Esophagus squamous epithelium (tissue), 5 donors: ENCODE data around the gene HEATR1. TPM values are rescaled to one million over a fixed set of nuclear protein-coding genes. Genes with fewer than 3 reads are reported as not detected.
A peak's percentile ranks its signal among the peaks of the same experiment; 100 is the strongest.

Source experiments
- DNase-seq: peaks from one replicate; lab custom pipeline; 2025; lab: John Stamatoyannopoulos, UW
- H3K27ac ChIP-seq, 4 donors: fragments of 200-600 bp; sonication (generic); one replicate each; pipeline ENCODE4 v1.5.1; 2016 to 2019; ENCODE audit warnings: mild to moderate bottlenecking in 1 of 4
- H3K27me3 ChIP-seq, 4 donors: fragments of 200-600 bp; sonication (generic); 1 replicate in 3 of 4; 2 replicates in 1 of 4; pipeline versions ENCODE4 v1.5.1 to v1.6.0; 2017 to 2021; ENCODE audit warnings: antibody characterized with exemption in 1 of 4
- H3K36me3 ChIP-seq, 3 donors: fragments of 200-600 bp; sonication (generic); one replicate each; pipeline ENCODE4 v1.5.1; 2016 to 2019
- H3K4me1 ChIP-seq, 3 donors: fragments of 200-600 bp; sonication (generic); one replicate each; pipeline ENCODE4 v1.5.1; 2017 to 2019
- H3K4me3 ChIP-seq, 4 donors: fragments of 200-600 bp; sonication (generic); 1 replicate in 3 of 4; 2 replicates in 1 of 4; pipeline ENCODE4 v1.5.1; 2016 to 2019; ENCODE audit warnings: mild to moderate bottlenecking in 2 of 4, moderate library complexity in 1 of 4
- H3K9me3 ChIP-seq, 3 donors: fragments of 200-600 bp; sonication (generic); one replicate each; pipeline ENCODE4 v1.5.1; 2016 to 2019
- POLR2A ChIP-seq, 4 donors: fragments of 450-650 bp; IDR thresholded peaks; one replicate each; pipeline ENCODE4 v1.6.1; 2017; ENCODE audit warnings: antibody characterized with exemption in 4 of 4, mild to moderate bottlenecking in 4 of 4, moderate library complexity in 3 of 4
- WGBS, 2 donors: methylation state at CpG; one replicate each; pipeline ENCODE4 v1.1.5; 2018; 5-methylcytosine and 5-hydroxymethylcytosine counted together
- intact Hi-C: fragments of 100-400 bp; cut with DNase I; formaldehyde crosslinking; loops from one replicate; pipeline ENCODE4 v1.15.0; 2022
- total RNA-seq, 4 donors: library from RNA; depleted of rRNA; stranded (reverse); fragments of >200 nt; gene quantifications; one replicate each; pipeline ENCODE4 v1.1.0, GENCODE V29; 2016
- TF ChIP-seq, protein P1 (sequence below), 6 experiments: fragments of 450-650 bp in 4 of 6; fragments of 200-600 bp in 2 of 6; sonication (generic) in 2 of 6; IDR thresholded peaks; one replicate each; pipeline ENCODE4 v1.5.1; 2016 to 2019; ENCODE audit warnings: antibody characterized with exemption in 6 of 6, mild to moderate bottlenecking in 4 of 6, moderate library complexity in 4 of 6
- donor health status: DM: yes; HTN: yes; CAD: no.

Gene HEATR1
- total RNA-seq, 4 donors from 2014 or later: 12.4 to 38.9 (median 23.9) TPM

DNA sequence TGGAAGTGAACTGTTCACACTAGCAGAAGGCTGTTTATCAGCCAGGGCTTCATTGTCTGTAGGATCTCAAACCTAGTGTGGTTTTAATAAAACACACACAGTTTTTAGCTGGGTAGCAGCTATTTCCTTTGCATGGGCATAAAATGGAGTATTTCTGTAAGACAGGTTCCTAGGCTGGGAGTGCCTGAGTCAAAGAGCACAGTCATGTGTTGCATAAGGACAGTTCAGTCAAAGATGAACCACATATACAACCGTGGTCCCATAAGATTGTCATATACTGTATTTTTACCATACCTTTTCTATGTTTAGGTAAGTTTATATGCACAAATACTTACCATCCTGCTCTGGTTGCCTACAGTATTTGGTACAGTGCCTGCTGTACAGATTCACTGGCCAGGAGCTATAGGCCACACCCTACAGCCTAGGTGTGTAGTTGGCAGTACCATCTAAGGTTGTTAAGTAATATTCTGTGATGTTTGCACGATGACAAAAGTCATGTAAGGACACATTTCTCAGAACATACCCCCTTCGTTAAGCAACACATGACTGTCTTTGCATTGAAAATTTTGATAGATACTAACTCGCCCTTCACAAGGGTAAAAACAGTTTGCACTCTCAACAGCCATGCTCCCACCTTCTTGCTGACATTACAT lies 63.4 kb downstream of the HEATR1 start:
- H3K27me3 ChIP-seq: no peaks in the 10 kb centered on the region
- TF ChIP-seq POLR2A (IDR thresholded peaks at IDR 0.05): no peak
- TF ChIP-seq, protein P1, sequence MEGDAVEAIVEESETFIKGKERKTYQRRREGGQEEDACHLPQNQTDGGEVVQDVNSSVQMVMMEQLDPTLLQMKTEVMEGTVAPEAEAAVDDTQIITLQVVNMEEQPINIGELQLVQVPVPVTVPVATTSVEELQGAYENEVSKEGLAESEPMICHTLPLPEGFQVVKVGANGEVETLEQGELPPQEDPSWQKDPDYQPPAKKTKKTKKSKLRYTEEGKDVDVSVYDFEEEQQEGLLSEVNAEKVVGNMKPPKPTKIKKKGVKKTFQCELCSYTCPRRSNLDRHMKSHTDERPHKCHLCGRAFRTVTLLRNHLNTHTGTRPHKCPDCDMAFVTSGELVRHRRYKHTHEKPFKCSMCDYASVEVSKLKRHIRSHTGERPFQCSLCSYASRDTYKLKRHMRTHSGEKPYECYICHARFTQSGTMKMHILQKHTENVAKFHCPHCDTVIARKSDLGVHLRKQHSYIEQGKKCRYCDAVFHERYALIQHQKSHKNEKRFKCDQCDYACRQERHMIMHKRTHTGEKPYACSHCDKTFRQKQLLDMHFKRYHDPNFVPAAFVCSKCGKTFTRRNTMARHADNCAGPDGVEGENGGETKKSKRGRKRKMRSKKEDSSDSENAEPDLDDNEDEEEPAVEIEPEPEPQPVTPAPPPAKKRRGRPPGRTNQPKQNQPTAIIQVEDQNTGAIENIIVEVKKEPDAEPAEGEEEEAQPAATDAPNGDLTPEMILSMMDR (IDR thresholded peaks at IDR 0.05): no peak
- no peak for DNase-seq
- intact Hi-C loops: no loop called here
- no peak overlapping the region for H3K4me3 ChIP-seq
- H3K9me3 ChIP-seq: no peaks in the 10 kb centered on the region
- peaks cover 14 to 91% (median 29%) of the 10 kb centered on the region in 3 donors for H3K36me3 ChIP-seq
- H3K4me1 ChIP-seq: peaks cover 0 to 24% (median 6%) of the 10 kb centered on the region in 3 donors
- H3K27ac ChIP-seq: peak overlapping the region in 3 of 4 donors; percentile 16 to 58 (median 47)
- WGBS, 2 donors: 42 to 52% methylated on average over 4 of the region's 4 CpGs

DNA sequence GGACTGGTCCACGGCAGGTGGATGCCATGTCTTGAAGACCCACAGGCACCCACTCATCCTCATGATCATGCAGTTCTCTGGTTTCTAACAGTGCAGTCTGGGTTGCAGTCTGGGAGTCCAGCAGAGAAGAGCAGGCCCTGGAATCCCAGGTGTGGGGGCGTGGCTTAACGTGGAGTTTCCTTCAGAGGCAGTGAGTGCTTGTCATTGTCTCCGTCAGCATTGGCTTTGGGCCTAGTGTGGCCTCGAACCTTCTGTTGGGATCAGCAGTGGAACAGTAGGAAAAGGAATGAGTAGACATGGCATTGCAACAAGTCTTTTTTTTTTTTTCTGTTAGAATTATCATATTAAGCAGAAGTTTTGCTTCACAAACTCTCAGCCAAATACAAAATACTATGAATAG lies 67.8 kb downstream of the HEATR1 start:
- H3K27ac ChIP-seq: no peak overlapping the region
- H3K4me1 ChIP-seq: peaks cover 4 to 50% (median 6%) of the 10 kb centered on the region in 3 donors
- no peak for DNase-seq
- intact Hi-C loops: no loop called here
- no peaks in the 10 kb centered on the region for H3K27me3 ChIP-seq
- 43 to 54% methylated on average over 4 to 5 of the region's 5 CpGs for WGBS, 2 donors
- H3K36me3 ChIP-seq: peaks cover 0 to 72% (median 6%) of the 10 kb centered on the region in 3 donors
- no peaks in the 10 kb centered on the region for H3K9me3 ChIP-seq
- no peak overlapping the region for H3K4me3 ChIP-seq
- no peak for TF ChIP-seq POLR2A (IDR thresholded peaks at IDR 0.05)
- TF ChIP-seq, protein P1 (IDR thresholded peaks at IDR 0.05): no peak

DNA sequence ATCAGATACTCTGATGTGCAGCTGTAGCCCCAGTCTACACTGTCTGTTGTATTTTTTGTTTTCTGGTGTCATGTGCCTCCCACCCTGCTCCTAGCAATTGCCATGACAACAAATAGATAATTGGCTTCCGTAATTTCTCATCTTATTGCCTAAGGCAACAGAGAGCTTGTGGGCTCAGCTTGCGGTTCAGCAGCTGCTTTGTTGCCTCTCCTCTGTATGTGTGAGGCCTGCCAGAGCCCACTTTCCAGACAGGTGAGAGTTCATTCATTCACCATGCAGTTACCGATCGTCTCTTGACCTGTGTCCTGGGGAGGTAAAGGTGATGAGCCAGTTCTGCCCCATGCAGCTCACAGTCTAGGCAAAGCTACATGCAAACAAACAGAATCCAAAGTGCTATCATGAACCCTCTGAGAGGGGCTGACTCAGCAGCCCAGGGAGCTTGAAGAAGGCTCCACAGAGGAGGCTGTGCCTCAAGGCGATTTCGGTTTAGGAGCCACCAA lies 68.6 kb downstream of the HEATR1 start:
- WGBS, 2 donors: 82 to 98% methylated on average over 4 to 6 of the region's 6 CpGs
- no peaks in the 10 kb centered on the region for H3K27me3 ChIP-seq
- TF ChIP-seq, protein P1 (IDR thresholded peaks at IDR 0.05): no peak
- TF ChIP-seq POLR2A (IDR thresholded peaks at IDR 0.05): no peak

DNA sequence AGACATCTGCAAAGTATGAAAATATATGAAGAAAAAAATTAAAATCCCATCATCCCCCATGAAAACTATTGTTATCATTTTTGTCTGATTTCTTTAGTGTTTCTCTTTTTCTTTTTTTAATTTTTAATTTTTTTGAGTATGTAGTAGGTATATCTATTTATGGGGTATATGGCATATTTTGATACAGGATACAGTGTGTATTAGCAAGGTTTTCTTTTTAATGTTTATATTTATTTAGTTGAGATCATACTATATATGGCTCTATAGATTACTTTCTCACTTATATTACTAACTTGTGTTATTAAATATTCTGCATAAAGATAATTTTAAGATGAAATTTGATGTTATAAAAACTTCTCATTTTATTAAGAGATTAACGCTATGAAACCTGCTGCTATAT lies 69.1 kb downstream of the HEATR1 start:
- 97 to 100% methylated on average over 1 of the region's 1 CpG for WGBS, 2 donors
- H3K27ac ChIP-seq: no peak overlapping the region
- H3K36me3 ChIP-seq: peaks cover 0 to 72% (median 6%) of the 10 kb centered on the region in 3 donors
- H3K9me3 ChIP-seq: no peaks in the 10 kb centered on the region
- intact Hi-C loops: no loop called here
- H3K4me3 ChIP-seq: no peak overlapping the region
- DNase-seq: no peak
- H3K27me3 ChIP-seq: no peaks in the 10 kb centered on the region
- H3K4me1 ChIP-seq: peaks cover 0 to 47% (median 4%) of the 10 kb centered on the region in 3 donors
- TF ChIP-seq, protein P1 (IDR thresholded peaks at IDR 0.05): no peak
- no peak for TF ChIP-seq POLR2A (IDR thresholded peaks at IDR 0.05)

More for the DNA sequence above, 68.6 kb downstream of the HEATR1 start:
- Histone ChIP-seq H3K9me3 (no peaks in the 10 kb centered on the region), H3K4me1 (peaks cover 0 to 50% (median 4%) of the 10 kb centered on the region in 3 donors), H3K4me3 (no peak overlapping the region), H3K36me3 (peaks cover 0 to 72% (median 6%) of the 10 kb centered on the region in 3 donors), H3K27ac (no peak overlapping the region)
- intact Hi-C loops: no loop called here
- no peak for DNase-seq

DNA sequence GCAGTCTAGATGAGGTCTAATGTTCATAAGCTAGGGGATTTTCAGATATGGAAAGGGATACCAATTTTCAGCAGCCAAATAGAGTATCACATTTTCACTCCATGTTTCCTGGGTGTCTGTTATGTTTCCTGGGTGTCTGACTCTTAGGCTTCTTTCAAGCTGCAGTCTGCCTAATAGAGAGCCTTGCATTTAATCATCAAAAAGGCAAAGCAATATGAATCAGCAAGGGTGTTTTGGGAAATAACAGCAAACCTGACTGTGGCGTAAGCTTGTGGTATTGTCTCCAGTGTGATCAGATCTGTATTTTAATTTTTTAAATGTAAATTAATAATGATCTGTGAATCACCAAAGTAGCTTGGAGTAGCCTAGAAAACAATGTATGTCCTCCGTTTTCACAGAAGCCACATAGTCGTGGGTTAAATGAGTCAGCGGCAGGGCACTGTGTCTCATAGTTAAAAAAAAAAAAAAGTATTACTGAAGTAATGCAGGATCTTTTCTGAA lies 70.1 kb downstream of the HEATR1 start:
- peak overlapping the region in 1 of 4 donors; percentile 29 for H3K27ac ChIP-seq
- no peak overlapping the region for H3K4me3 ChIP-seq
- H3K36me3 ChIP-seq: peaks cover 0 to 65% (median 0%) of the 10 kb centered on the region in 3 donors
- 18 to 46% methylated on average over 4 of the region's 4 CpGs for WGBS, 2 donors
- intact Hi-C loops: no loop called here
- peaks cover 0 to 47% (median 4%) of the 10 kb centered on the region in 3 donors for H3K4me1 ChIP-seq
- DNase-seq: no peak
- no peaks in the 10 kb centered on the region for H3K27me3 ChIP-seq
- no peaks in the 10 kb centered on the region for H3K9me3 ChIP-seq
- TF ChIP-seq, protein P1 (IDR thresholded peaks at IDR 0.05): no peak
- no peak for TF ChIP-seq POLR2A (IDR thresholded peaks at IDR 0.05)
